GM12878 (cell line): ENCODE results near the gene SERPINB6.

ENCODE experiments used
- ATF2 ChIP-seq: IDR thresholded peaks from 2 replicates; pipeline ENCODE4 v1.6.1; 2012; ENCODE audit warnings: low read length, inconsistent platforms
- BHLHE40 ChIP-seq, 2 experiments: fragments of 450-650 bp in 1 of 2; IDR thresholded peaks; 2 replicates each; pipeline ENCODE4 v1.6.1; 2011 to 2017; ENCODE audit warnings: low read depth in 2 of 2, borderline replicate concordance in 1 of 2, improper control_type of control experiment in 1 of 2, low read length in 1 of 2, mild to moderate bottlenecking in 1 of 2
- POLR2A ChIP-seq: IDR thresholded peaks from 2 replicates; pipeline ENCODE4 v1.6.1; 2011; ENCODE audit warnings: low read depth, mild to moderate bottlenecking, low read length
- POLR2AphosphoS5 ChIP-seq: IDR thresholded peaks from 2 replicates; pipeline ENCODE4 v1.6.1; 2011; ENCODE audit warnings: mild to moderate bottlenecking, low read length, inconsistent platforms
- RAD21 ChIP-seq: IDR thresholded peaks from 2 replicates; pipeline ENCODE4 v1.6.1; 2011; ENCODE audit warnings: mild to moderate bottlenecking, low read depth, low read length, moderate library complexity; ENCODE audit not compliant: insufficient read depth
- RBBP5 ChIP-seq: fragments of 200-600 bp; sonication (generic); conservative IDR thresholded peaks from 2 replicates; pipeline ENCODE4 v1.6.1; 2016
- SMAD5 ChIP-seq: IDR thresholded peaks from 2 replicates; pipeline ENCODE4 v1.6.1; 2016; ENCODE audit warnings: antibody characterized with exemption, low read depth
- SMC3 ChIP-seq: IDR thresholded peaks from 2 replicates; pipeline ENCODE4 v1.6.1; 2011; ENCODE audit warnings: low read length, improper control_type of control experiment, borderline replicate concordance
- TF ChIP-seq, protein P1 (sequence below), 3 experiments: IDR thresholded peaks in 2 of 3; conservative IDR thresholded peaks in 1 of 3; 2 replicates each; pipeline ENCODE4 v1.5.1; 2011; ENCODE audit warnings: low read depth in 3 of 3, low read length in 3 of 3, mild to moderate bottlenecking in 3 of 3, control low read depth in 2 of 3, moderate library complexity in 2 of 3, inconsistent platforms in 1 of 3, mixed read lengths in 1 of 3; ENCODE audit not compliant: control insufficient read depth in 2 of 3, insufficient read depth in 1 of 3; ENCODE audit errors: extremely low read depth in 1 of 3

GRCh38 chr6:2977799-2978590 is 6.6 kb upstream of the SERPINB6 start:
- TF ChIP-seq SMAD5 (no peak), POLR2AphosphoS5 (no peak), RBBP5 (no peak), ATF2 (no peak), RAD21 (no peak), BHLHE40 (IDR thresholded peaks at IDR 0.05; ENCODE audit: borderline replicate concordance in 1 of 2, low read depth in 2 of 2, low read length in 1 of 2) (no peak), POLR2A (no peak), SMC3 (no peak)
- TF ChIP-seq, protein P1, sequence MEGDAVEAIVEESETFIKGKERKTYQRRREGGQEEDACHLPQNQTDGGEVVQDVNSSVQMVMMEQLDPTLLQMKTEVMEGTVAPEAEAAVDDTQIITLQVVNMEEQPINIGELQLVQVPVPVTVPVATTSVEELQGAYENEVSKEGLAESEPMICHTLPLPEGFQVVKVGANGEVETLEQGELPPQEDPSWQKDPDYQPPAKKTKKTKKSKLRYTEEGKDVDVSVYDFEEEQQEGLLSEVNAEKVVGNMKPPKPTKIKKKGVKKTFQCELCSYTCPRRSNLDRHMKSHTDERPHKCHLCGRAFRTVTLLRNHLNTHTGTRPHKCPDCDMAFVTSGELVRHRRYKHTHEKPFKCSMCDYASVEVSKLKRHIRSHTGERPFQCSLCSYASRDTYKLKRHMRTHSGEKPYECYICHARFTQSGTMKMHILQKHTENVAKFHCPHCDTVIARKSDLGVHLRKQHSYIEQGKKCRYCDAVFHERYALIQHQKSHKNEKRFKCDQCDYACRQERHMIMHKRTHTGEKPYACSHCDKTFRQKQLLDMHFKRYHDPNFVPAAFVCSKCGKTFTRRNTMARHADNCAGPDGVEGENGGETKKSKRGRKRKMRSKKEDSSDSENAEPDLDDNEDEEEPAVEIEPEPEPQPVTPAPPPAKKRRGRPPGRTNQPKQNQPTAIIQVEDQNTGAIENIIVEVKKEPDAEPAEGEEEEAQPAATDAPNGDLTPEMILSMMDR (IDR thresholded peaks at IDR 0.05 in 2 of 3, conservative IDR thresholded peaks at IDR 0.05 in 1 of 3; ENCODE audit: control insufficient read depth in 2 of 3, extremely low read depth in 1 of 3, insufficient read depth in 1 of 3, low read depth in 3 of 3, low read length in 3 of 3): no peak
